Measurements from ENCODE around the gene MYRIP.
"Not testable (repeated sequence)": the region's sequence is repeated elsewhere in the genome, so short reads cannot be mapped to it uniquely, and the experiment has no call there.

MYRIP gene

DNA sequence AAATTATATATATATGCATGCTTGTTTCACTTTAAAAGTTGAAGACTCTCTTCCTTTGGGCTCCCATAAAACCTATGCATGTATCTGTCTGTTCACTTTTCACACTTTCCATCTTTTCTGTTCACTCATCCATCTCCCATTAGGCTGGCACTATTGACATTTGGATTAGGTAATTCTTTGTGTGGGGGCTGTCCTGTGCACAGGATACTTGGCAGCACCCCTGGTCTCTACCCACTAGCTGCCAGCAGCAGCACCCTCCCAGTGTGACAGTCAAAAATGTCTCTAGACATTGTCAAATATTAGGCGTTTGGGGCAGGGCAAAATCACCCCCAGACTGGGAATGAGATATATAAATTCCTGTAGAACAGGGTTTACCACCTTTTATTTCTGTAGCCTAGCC lies 427.8 kb downstream of the MYRIP start:
- no peak for DNase-seq (ENCODE audit: low read depth in 2 of 2)

DNA sequence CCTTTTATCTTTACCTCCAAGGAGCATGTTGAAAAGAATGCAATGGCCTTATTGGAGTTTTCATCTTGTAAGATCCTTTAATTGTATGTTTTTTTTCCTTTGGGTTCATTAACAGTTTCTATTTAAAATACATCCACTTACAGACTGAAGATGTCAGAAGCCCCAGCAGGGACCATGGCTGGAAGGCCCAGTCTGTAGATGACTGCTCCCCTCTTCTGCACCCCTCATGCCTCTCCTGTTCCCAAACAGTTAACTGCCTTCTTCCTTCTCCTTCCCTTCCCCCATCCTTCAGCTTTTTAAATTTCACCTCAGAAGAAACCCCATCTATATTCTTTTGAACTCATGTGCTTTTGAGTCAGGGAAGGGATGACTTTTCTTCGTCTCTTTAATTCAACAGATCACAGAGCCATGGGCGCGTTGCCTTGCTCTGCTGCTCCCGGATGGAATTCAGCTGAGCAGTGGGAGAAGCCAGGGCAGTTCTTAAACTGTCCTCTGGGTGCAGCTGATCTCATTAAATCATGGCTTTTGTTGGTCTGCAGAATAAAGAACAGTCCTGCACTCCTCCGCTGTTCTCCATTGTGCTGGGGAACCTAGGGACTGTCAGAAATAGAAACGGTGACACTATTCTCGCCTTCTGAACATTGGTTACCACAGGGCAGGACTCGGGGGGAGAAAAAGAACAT lies 428.6 kb downstream of the MYRIP start:
- no peak for DNase-seq (ENCODE audit: low read depth in 2 of 2)

- DNase-seq (ENCODE audit: low read depth in 2 of 2) = no peak
Measured at GRCh38 chr3:40240921-40241320, 431.5 kb downstream of the MYRIP start.

GRCh38 chr3:40242216-40242615 lies 432.8 kb downstream of the MYRIP start:
- no peak for DNase-seq (ENCODE audit: low read depth in 2 of 2)

- DNase-seq (ENCODE audit: low read depth in 2 of 2) = no peak
Measured at GRCh38 chr3:40242638-40243037, 433.2 kb downstream of the MYRIP start.

DNA sequence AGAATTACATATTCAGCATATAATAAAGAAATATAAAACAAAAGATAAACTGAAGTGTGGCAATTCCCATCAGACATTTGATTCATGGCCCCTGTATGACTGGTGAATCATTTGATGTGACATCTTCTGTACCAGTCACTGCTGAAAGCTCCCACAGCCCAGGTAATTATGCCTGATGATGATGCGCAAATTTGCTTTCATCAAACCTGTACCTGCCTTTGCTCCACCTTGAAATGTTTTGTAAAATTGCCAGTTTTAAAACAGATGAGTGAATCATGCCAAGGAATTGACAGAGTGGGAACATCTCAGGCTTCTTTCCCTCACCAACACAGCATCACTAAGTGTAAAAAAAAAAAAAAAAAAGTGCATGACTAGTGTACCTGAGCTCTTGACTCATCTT lies 433.6 kb downstream of the MYRIP start:
- DNase-seq (ENCODE audit: low read depth in 2 of 2) = no peak

DNA sequence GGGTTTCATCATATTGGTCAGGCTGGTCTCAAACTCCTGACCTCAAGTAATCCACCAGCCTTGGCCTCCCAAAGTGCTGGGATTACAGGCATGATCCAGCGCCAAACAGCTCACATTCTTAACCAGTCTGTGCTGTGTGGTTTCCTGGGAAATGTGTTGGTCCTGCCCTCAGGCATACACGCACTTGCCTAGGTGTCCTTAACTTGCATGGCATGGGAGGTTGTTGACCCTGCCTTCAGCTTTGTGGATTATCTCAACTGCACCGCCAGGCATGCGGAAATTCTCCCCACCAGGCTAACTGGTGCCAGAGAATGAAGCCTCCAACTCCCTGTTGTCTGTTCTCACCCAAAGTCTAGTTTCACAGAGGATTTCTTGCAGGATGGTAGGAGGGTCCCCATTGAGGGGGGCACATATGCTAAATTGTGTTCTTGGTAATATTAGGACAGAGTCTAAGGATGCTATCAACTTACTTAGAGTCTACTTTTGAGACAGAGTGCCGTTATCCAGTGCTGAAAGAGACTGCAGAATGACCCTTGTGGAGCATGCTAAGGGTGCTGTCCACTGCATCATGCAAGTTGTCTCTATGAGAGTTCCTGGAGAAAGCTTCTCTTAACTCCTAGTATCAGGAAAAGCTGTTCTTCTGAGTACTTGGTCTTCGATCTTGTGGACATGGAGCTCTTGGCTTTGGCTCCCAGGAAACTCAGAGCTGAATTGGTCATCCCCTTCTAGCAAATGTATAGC lies 438.5 kb downstream of the MYRIP start:
- no peak for DNase-seq (ENCODE audit: low read depth in 2 of 2)

GRCh38 chr3:40248591-40248990 lies 439.2 kb downstream of the MYRIP start:
- DNase-seq (ENCODE audit: low read depth in 2 of 2) = no peak

- no peak for DNase-seq (ENCODE audit: low read depth in 2 of 2)
Measured at GRCh38 chr3:40249168-40249567, 439.8 kb downstream of the MYRIP start.

- DNase-seq (ENCODE audit: low read depth in 2 of 2) = no peak
Measured at GRCh38 chr3:40254491-40254890, 445.1 kb downstream of the MYRIP start.

- no peak for DNase-seq (ENCODE audit: low read depth in 2 of 2)
Measured at GRCh38 chr3:40254891-40255290, 445.5 kb downstream of the MYRIP start.

GRCh38 chr3:40255532-40255931 lies 446.1 kb downstream of the MYRIP start:
- DNase-seq (ENCODE audit: low read depth in 2 of 2) = no peak

GRCh38 chr3:40258064-40258463 lies 448.7 kb downstream of the MYRIP start:
- no peak for DNase-seq (ENCODE audit: low read depth in 2 of 2)

- no peak for DNase-seq (ENCODE audit: low read depth in 2 of 2)
Measured at GRCh38 chr3:40258555-40258954, 449.1 kb downstream of the MYRIP start.

GRCh38 chr3:40262331-40262730 lies 452.9 kb downstream of the MYRIP start:
- no peak for DNase-seq (ENCODE audit: low read depth in 2 of 2)

- DNase-seq (ENCODE audit: low read depth in 2 of 2) = no peak
Measured at GRCh38 chr3:40264451-40264850, 455.0 kb downstream of the MYRIP start.

DNA sequence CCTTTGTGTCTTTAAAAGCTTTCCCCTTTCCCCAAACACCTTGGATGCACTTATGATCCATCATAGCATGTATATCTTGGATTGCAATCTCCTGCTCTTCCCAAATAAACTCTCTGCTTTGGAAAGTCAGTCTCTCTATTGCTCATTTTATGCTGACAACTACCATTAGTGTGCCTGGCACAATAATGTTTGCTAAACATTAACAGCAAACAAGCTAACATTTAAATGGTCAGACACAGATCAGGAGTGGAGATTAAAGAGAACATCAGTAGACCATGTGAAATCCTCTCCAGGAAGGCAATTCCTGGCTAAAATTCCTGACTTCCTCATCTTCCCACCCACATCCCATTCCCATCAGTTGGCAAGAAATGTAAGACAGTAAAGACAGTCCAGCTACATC lies 455.8 kb downstream of the MYRIP start:
- DNase-seq (ENCODE audit: low read depth in 2 of 2) = no peak

- no peak for DNase-seq (ENCODE audit: low read depth in 2 of 2)
Measured at GRCh38 chr3:40267937-40268724, 458.7 kb downstream of the MYRIP start.

DNA sequence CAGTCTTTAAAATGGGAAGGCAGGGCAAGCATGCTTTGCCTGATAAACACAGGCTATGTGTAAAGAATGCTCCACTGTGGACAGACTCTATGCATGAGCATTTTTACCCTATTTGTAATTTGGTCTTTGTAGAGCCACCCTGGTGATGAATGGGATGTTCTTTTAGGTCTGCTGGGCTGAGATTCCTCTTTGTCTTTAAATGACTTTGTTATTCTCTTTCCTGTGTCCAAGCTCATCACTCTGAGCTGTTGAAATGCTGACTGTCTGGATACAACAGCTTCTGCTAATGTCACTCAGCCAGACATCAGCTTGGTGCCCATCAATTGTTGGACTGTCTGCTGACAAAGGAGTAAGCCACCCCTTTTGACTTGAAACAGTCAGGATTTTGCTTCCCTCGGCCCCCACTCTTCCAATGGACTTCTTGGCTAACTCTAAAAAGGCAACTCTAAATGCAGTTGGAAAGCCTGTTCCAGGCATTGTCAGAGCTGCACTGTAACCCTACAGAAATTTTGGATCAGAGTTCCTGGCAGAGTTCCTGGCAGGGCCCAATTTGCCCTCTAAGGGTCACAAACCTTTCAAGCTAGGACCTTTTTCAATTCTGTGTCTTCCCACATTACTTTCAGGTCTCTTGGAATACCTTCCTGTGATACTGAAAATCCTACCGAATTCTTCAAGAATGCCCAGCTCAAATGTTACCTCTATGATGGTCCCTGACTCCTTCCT lies 459.6 kb downstream of the MYRIP start:
- no peak for DNase-seq (ENCODE audit: low read depth in 2 of 2)

DNA sequence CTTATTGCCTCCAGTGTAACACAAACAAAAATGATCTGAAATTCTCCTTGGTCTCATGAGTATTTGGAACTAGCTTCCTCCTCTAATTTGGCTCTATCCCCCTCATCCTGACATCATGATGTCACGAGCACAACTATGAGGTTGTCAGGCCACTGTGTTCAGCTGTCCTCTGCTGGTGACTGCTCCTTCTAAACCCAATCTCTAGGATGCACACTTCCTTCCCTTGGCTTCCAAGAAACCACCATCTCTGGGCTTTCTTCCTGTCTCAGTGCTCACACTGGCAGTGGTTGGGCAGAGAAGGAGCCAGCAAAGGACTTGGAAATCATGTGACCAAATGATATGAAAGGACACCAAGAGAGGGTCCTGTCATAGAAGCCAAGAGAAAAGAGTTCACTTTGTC lies 469.4 kb downstream of the MYRIP start:
- no peak for DNase-seq (ENCODE audit: low read depth in 2 of 2)

- DNase-seq (ENCODE audit: low read depth in 2 of 2) = no peak
Measured at GRCh38 chr3:40281995-40282394, 472.6 kb downstream of the MYRIP start.

- DNase-seq (ENCODE audit: low read depth in 2 of 2) = not testable (repeated sequence)
Measured at GRCh38 chr3:40283057-40283456, 473.6 kb downstream of the MYRIP start.
